GM03348 (cell line): ENCODE data around the gene SH2B2.
"Not testable (repeated sequence)": the region's sequence is repeated elsewhere in the genome, so short reads cannot be mapped to it uniquely, and the experiment has no call there.

Source experiments
- DNase-seq: peaks from one replicate; pipeline ENCODE4 v3.0.0; 2012; ENCODE audit warnings: low spot score

Gene SH2B2

GRCh38 chr7:102337002-102337401 is 50.3 kb downstream of the SH2B2 start:
- not testable (repeated sequence) for DNase-seq

- not testable (repeated sequence) for DNase-seq
Observed at GRCh38 chr7:102337420-102337819, 50.8 kb downstream of the SH2B2 start.

GRCh38 chr7:102340599-102341368 is 54.1 kb downstream of the SH2B2 start:
- DNase-seq: not testable (repeated sequence)

GRCh38 chr7:102346983-102347382 is 60.3 kb downstream of the SH2B2 start:
- not testable (repeated sequence) for DNase-seq

GRCh38 chr7:102356344-102356743 is 69.7 kb downstream of the SH2B2 start, which contains the start of gene SPDYE6:
Gene SPDYE6 (minus strand): TSS chr7:102356444. CDS start chr7:102356023, 421 bp downstream.
- not testable (repeated sequence) for DNase-seq

- DNase-seq: peak; percentile 94
Observed at GRCh38 chr7:102363549-102364393, 77.1 kb downstream of the SH2B2 start.

GRCh38 chr7:102364394-102364886 is 77.8 kb downstream of the SH2B2 start:
- not testable (repeated sequence) for DNase-seq

GRCh38 chr7:102365390-102365789 is 78.7 kb downstream of the SH2B2 start:
- not testable (repeated sequence) for DNase-seq

- DNase-seq: not testable (repeated sequence)
Observed at GRCh38 chr7:102370038-102370437, 83.4 kb downstream of the SH2B2 start.
